Endothelial cell of umbilical vein (primary cell): ENCODE measurements around the gene DENND1A. TPM values are rescaled to one million over a fixed set of nuclear protein-coding genes. Genes with fewer than 3 reads are reported as not detected.

Experiments used
- BruUV-seq: library from RNA; stranded (reverse); fragments of 400-500 nt; replicated peaks from 2 replicates; lab custom pipeline; 2021; lab: Mats Ljungman, UMichigan
- CTCF ChIA-PET: fragments of 300-600, 350-600 bp; sonication (Branson Sonifier 250); formaldehyde crosslinking; loops from one replicate; lab custom pipeline; 2021; ENCODE audit warnings: antibody characterized with exemption, inconsistent platforms; lab: Charles Lee
- POLR2A ChIA-PET: fragments of 300-600, 350-600 bp; sonication (Branson Sonifier 250); formaldehyde crosslinking; loops from one replicate; lab custom pipeline; 2021; ENCODE audit warnings: antibody characterized with exemption, inconsistent platforms; lab: Charles Lee
- DNase-seq: peaks from one replicate; pipeline ENCODE4 v3.0.0-alpha.2; 2011; ENCODE audit warnings: low read depth, low spot score
- FAIRE-seq: peaks from 2 replicates; lab custom pipeline; 2011; peaks lifted over from hg19 to GRCh38; lab: Jason Lieb, UNC
- H2AFZ ChIP-seq: 2 replicates; pipeline ENCODE4 v1.6.0; 2012; ENCODE audit warnings: low read depth, low read length, control low read depth, inconsistent platforms
- H3K27ac ChIP-seq: 2 replicates; pipeline ENCODE4 v1.5.1; 2011; ENCODE audit warnings: low read depth, mild to moderate bottlenecking, control low read depth, low read length, moderate library complexity; ENCODE audit not compliant: insufficient read depth
- H3K27me3 ChIP-seq, 2 experiments: 2 replicates each; pipeline versions ENCODE4 v1.6.0 to v1.6.1; 2011; ENCODE audit warnings: low read length in 2 of 2, mixed read lengths in 1 of 2; ENCODE audit not compliant: control insufficient read depth in 2 of 2, insufficient read depth in 2 of 2
- H3K36me3 ChIP-seq, 2 experiments: 2 replicates in 1 of 2; 3 replicates in 1 of 2; pipeline ENCODE4 v1.5.1; 2011; ENCODE audit warnings: low read length in 2 of 2, mild to moderate bottlenecking in 1 of 2, moderate library complexity in 1 of 2; ENCODE audit not compliant: control insufficient read depth in 2 of 2, insufficient read depth in 2 of 2; ENCODE audit errors: extremely low read depth in 1 of 2
- H3K4me1 ChIP-seq: 3 replicates; pipeline ENCODE4 v1.5.1; 2011; ENCODE audit warnings: mild to moderate bottlenecking, low read length; ENCODE audit not compliant: control insufficient read depth, insufficient read depth; ENCODE audit errors: extremely low read depth
- H3K4me2 ChIP-seq: 2 replicates; pipeline ENCODE4 v1.6.1; 2011; ENCODE audit warnings: low read length, control low read depth, mixed read lengths; ENCODE audit not compliant: insufficient read depth
- H3K4me3 ChIP-seq, 3 experiments: fragments of 200-600 bp in 1 of 3; sonication (generic), shearing (Covaris generic) in 1 of 3; replicated peaks in 1 of 3; 2 replicates each; pipeline ENCODE4 v1.5.1; 2011 to 2016; ENCODE audit warnings: control low read depth in 3 of 3, low read length in 3 of 3, mild to moderate bottlenecking in 2 of 3, inconsistent platforms in 1 of 3, low read depth in 1 of 3, moderate library complexity in 1 of 3; ENCODE audit not compliant: insufficient read depth in 1 of 3
- H3K79me2 ChIP-seq: 2 replicates; pipeline ENCODE4 v1.6.0; 2012; ENCODE audit warnings: low read length, inconsistent platforms; ENCODE audit not compliant: control insufficient read depth, insufficient read depth
- H3K9ac ChIP-seq: replicated peaks from 2 replicates; pipeline ENCODE3; 2011; ENCODE audit warnings: low read length, control low read depth; ENCODE audit not compliant: insufficient read depth; ENCODE audit errors: extremely low read depth
- H3K9me1 ChIP-seq: replicated peaks from 3 replicates; pipeline ENCODE4 v1.6.0; 2011; ENCODE audit warnings: mild to moderate bottlenecking, low read length; ENCODE audit not compliant: control insufficient read depth, insufficient read depth; ENCODE audit errors: extremely low read depth
- H3K9me3 ChIP-seq: replicated peaks from 2 replicates; pipeline ENCODE4 v1.5.1; 2012; ENCODE audit warnings: low read length, inconsistent platforms; ENCODE audit not compliant: control insufficient read depth, insufficient read depth
- H4K20me1 ChIP-seq: replicated peaks from 2 replicates; pipeline ENCODE3; 2011; ENCODE audit warnings: mild to moderate bottlenecking, low read length; ENCODE audit not compliant: control insufficient read depth, insufficient read depth; ENCODE audit errors: extremely low read depth
- CTCF ChIP-seq, 2 donors: IDR thresholded peaks; 1 replicate in 1 of 2; 2 replicates in 1 of 2; pipeline ENCODE4 v1.5.1; 2011; ENCODE audit warnings: low read length in 2 of 2, mild to moderate bottlenecking in 2 of 2, moderate library complexity in 2 of 2, control low read depth in 1 of 2, inconsistent platforms in 1 of 2, low read depth in 1 of 2; ENCODE audit not compliant: insufficient read depth in 1 of 2; ENCODE audit errors: extremely low read depth in 1 of 2
- EZH2 ChIP-seq: IDR thresholded peaks from 2 replicates; pipeline ENCODE4 v1.6.1; 2012; ENCODE audit warnings: borderline replicate concordance, low read depth, mild to moderate bottlenecking, moderate library complexity, low read length, inconsistent platforms; ENCODE audit not compliant: severe bottlenecking
- FOS ChIP-seq: IDR thresholded peaks from 2 replicates; pipeline ENCODE4 v1.6.1; 2011; ENCODE audit warnings: mild to moderate bottlenecking, low read length, moderate library complexity, borderline replicate concordance; ENCODE audit not compliant: insufficient read depth
- GATA2 ChIP-seq: IDR thresholded peaks from 2 replicates; pipeline ENCODE4 v1.7.0; 2011; ENCODE audit warnings: low read depth, mild to moderate bottlenecking, moderate library complexity, mixed read lengths, low read length; ENCODE audit not compliant: insufficient read length, insufficient read depth
- JUN ChIP-seq: IDR thresholded peaks from 2 replicates; pipeline ENCODE4 v1.6.1; 2011; ENCODE audit warnings: borderline replicate concordance, low read depth; ENCODE audit not compliant: insufficient read length, insufficient read depth
- MAX ChIP-seq: IDR thresholded peaks from 2 replicates; pipeline ENCODE4 v1.6.1; 2011; ENCODE audit not compliant: insufficient read depth, insufficient read length
- MYC ChIP-seq: IDR thresholded peaks from one replicate; pipeline ENCODE4 v1.6.1; 2011; ENCODE audit warnings: mild to moderate bottlenecking, low read depth, low read length
- POLR2A ChIP-seq: IDR thresholded peaks from 2 replicates; pipeline ENCODE4 v1.6.1; 2012; ENCODE audit warnings: low read depth, mild to moderate bottlenecking, control low read depth, low read length
- POLR2AphosphoS5 ChIP-seq: IDR thresholded peaks from 2 replicates; pipeline ENCODE4 v1.6.1; 2012; ENCODE audit warnings: low read depth, mild to moderate bottlenecking, control low read depth, low read length, moderate library complexity; ENCODE audit not compliant: insufficient read depth
- dilution Hi-C: fragments of 300-500 bp; cut with MboI; formaldehyde crosslinking; loops from one replicate; pipeline ENCODE4 v1.15.0; 2019; ENCODE audit warnings: low sequenced_read_pairs; ENCODE audit not compliant: extremely low pct_ligation_motif_present
- intact Hi-C: fragments of 100-400 bp; cut with micrococcal nuclease; formaldehyde crosslinking; loops from one replicate; pipeline ENCODE4 v1.10.0; 2022
- polyA plus RNA-seq, 4 experiments: library from polyadenylated mRNA; depleted of rRNA in 3 of 4; stranded (reverse) in 3 of 4; unstranded in 1 of 4; fragments of >200 nt; gene quantifications; 2 replicates each; pipeline versions ENCODE4 v1.2.1 to v1.2.3, GENCODE V29; 2011 to 2012; ENCODE audit warnings: missing spikeins in 1 of 4
- total RNA-seq: library from RNA; stranded (reverse); gene quantifications from 2 replicates; pipeline ENCODE4 v1.2.3, GENCODE V29; 2021

DENND1A gene
- total and polyA plus RNA-seq, 2 donors (not counting 3 experiments of a cell fraction or from before 2014, with no cell fraction given), result 18.5 to 24.5 TPM

GRCh38 chr9:123883634-123884033, 46.3 kb downstream of the DENND1A start:
- Histone ChIP-seq H4K20me1 (no peaks in the 10 kb centered on the region), H3K9me1 (no peaks in the 10 kb centered on the region), H3K9me3 (no peaks in the 10 kb centered on the region), H3K4me2 (no peak overlapping the region), H3K27ac (no peak overlapping the region), H3K4me3 (no peak overlapping the region), H2AFZ (no peak overlapping the region), H3K36me3 (no peaks in the 10 kb centered on the region), H3K9ac (no peak overlapping the region), H3K4me1 (no peaks in the 10 kb centered on the region), H3K79me2 (no peaks in the 10 kb centered on the region), H3K27me3 (no peaks in the 10 kb centered on the region)
- FAIRE-seq (no peak), DNase-seq (no peak)
- TF ChIP-seq MAX, result no peak
- no peak for TF ChIP-seq POLR2A
- no peak for TF ChIP-seq GATA2
- no peak for TF ChIP-seq CTCF (IDR thresholded peaks at IDR 0.05; ENCODE audit: extremely low read depth in 1 of 2, insufficient read depth in 1 of 2, low read depth in 1 of 2, low read length in 2 of 2)
- TF ChIP-seq POLR2AphosphoS5, result no peak
- no peak for TF ChIP-seq FOS
- no peak for TF ChIP-seq EZH2
- no peak for TF ChIP-seq JUN
- TF ChIP-seq MYC, result no peak
- ChIA-PET CTCF (no interaction called here), POLR2A (interaction anchor here (0.7 kb wide), 1 partner anchor 8 kb away, joined by 3 read pairs; no protein-coding TSS in a partner anchor)
- dilution Hi-C loops (no loop called here), intact Hi-C loops (no loop called here)
- BruUV-seq, result no TSS peak
